Panc1 (cell line): ENCODE measurements around the gene PRR36. TPM values are rescaled to one million over a fixed set of nuclear protein-coding genes. Genes with fewer than 3 reads are reported as not detected.

Experiments used
- ATAC-seq: fragments of 200-7000 bp; cut with Tn5 transposase; 2 replicates; pipeline ENCODE4 v1.9.1; 2020; ENCODE audit warnings: mild to moderate bottlenecking, moderate library complexity
- BruUV-seq: library from RNA; stranded (reverse); fragments of 400-500 nt; replicated peaks from 2 replicates; lab custom pipeline; 2021; lab: Mats Ljungman, UMichigan
- CTCF ChIA-PET: fragments of 300-600 bp; sonication (Branson Sonifier 250); formaldehyde crosslinking; loops from one replicate; lab custom pipeline; 2022; ENCODE audit warnings: antibody characterized with exemption; lab: Charles Lee
- POLR2A ChIA-PET: fragments of 300-600 bp; sonication (Branson Sonifier 250); formaldehyde crosslinking; loops from one replicate; lab custom pipeline; 2022; ENCODE audit warnings: antibody characterized with exemption; lab: Charles Lee
- DNase-seq: peaks from one replicate; pipeline ENCODE4 v3.0.0-alpha.2; 2010; ENCODE audit warnings: low read depth, low spot score
- H3K27ac ChIP-seq: 2 replicates; pipeline ENCODE4 v1.5.1; 2011; ENCODE audit warnings: mild to moderate bottlenecking, low read length, inconsistent platforms
- H3K27me3 ChIP-seq: fragments of 200-500 bp; sonication (Bioruptor generic); 2 replicates; pipeline ENCODE4 v1.6.0; 2014; ENCODE audit warnings: low read length, inconsistent platforms; ENCODE audit not compliant: control insufficient read depth, insufficient read depth
- H3K36me3 ChIP-seq: fragments of 200-500 bp; sonication (Bioruptor generic); 2 replicates; pipeline ENCODE4 v1.5.1; 2014; ENCODE audit warnings: inconsistent platforms, mild to moderate bottlenecking, low read length, moderate library complexity; ENCODE audit not compliant: control insufficient read depth, insufficient read depth
- H3K4me1 ChIP-seq: 2 replicates; pipeline ENCODE4 v1.5.1; 2011; ENCODE audit warnings: inconsistent platforms, mild to moderate bottlenecking, low read length, moderate library complexity; ENCODE audit not compliant: control insufficient read depth, insufficient read depth
- H3K4me3 ChIP-seq, 2 experiments: 2 replicates each; pipeline ENCODE4 v1.5.1; 2011 to 2012; ENCODE audit warnings: low read depth in 2 of 2, low read length in 2 of 2, mild to moderate bottlenecking in 2 of 2, inconsistent platforms in 1 of 2, moderate library complexity in 1 of 2
- H3K9me3 ChIP-seq: fragments of 200-500 bp; sonication (Bioruptor generic); 2 replicates; pipeline ENCODE4 v1.5.1; 2014; ENCODE audit warnings: low read depth, mild to moderate bottlenecking, inconsistent platforms, low read length, moderate library complexity; ENCODE audit not compliant: control insufficient read depth, insufficient read depth
- POLR2AphosphoS5 ChIP-seq: IDR thresholded peaks from 2 replicates; pipeline ENCODE4 v1.6.1; 2012; ENCODE audit warnings: mild to moderate bottlenecking, low read depth, low read length, moderate library complexity
- REST ChIP-seq, 2 experiments: IDR thresholded peaks; 2 replicates each; pipeline ENCODE4 v1.6.1; 2011 to 2012; ENCODE audit warnings: low read depth in 2 of 2, control low read depth in 1 of 2, low read length in 1 of 2, mild to moderate bottlenecking in 1 of 2, moderate library complexity in 1 of 2; ENCODE audit not compliant: insufficient read depth in 1 of 2
- SIN3A ChIP-seq: IDR thresholded peaks from 2 replicates; pipeline ENCODE4 v1.6.1; 2012; ENCODE audit warnings: low read depth, mild to moderate bottlenecking, low read length, moderate library complexity, borderline replicate concordance; ENCODE audit not compliant: insufficient read depth
- TCF7L2 ChIP-seq: IDR thresholded peaks from 2 replicates; pipeline ENCODE4 v1.6.1; 2011; ENCODE audit warnings: mild to moderate bottlenecking, low read depth, low read length, inconsistent platforms
- in situ Hi-C: cut with HindIII; loops from 2 replicates; pipeline ENCODE4 v1.10.0; 2016; ENCODE audit warnings: low sequenced_read_pairs, low pct_unique_long_range_greater_than_20kb
- intact Hi-C: fragments of 100-400 bp; cut with micrococcal nuclease; formaldehyde crosslinking; loops from one replicate; pipeline ENCODE4 v1.10.0; 2022; ENCODE audit not compliant: unreplicated experiment
- total RNA-seq: library from RNA; stranded (reverse); gene quantifications from one replicate; pipeline ENCODE4 v1.2.1, GENCODE V29; 2021; ENCODE audit not compliant: unreplicated experiment

The PRR36 gene
- total RNA-seq, 1 experiment from 2014 or later: 3.7 TPM

DNA sequence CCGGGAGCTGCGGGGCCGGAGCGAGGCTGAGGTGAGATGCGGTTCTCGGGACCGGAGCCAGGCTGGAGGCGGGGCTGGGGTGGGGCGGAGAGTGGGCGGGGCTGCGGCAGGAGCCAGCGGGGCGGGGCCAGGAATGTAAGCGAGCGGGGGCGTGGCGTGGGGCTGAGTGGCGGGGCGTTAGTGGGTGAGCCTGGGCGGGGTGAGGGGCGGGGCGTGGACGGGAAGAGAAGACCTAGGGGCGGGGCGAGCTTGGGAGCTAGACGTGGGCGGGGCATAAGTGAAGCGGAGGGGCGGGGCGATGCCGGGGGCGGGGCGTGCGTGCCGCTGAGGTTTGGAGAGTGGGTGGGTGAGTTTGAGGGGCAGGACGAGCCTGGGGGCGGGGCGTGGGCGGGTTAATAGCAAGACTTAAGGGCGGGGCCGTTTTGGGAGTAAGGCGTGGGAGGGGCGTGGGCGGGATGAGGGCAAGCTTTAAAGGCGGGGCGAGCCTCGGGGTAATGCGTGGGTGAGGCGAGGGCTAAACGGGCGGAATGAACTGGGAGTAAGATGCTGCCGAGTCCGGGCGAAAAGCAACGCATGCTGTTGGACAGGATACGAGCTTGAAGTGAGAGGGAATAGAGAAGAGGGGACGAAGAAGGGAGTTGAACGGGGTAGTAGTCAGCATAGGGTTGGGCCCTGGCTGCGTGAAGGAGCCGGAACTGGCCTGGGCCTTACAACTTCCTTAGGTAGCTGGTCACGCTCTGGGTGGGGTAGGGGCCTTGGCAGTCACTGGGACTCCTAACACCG is 46.5 kb upstream of the PRR36 start:
- BruUV-seq: TSS peak; percentile 97
- Histone ChIP-seq H3K27ac (peak overlapping the region; percentile 94), H3K4me3 (peak overlapping the region; percentile 61 to 65), H3K36me3 (no peaks in the 10 kb centered on the region; the same call in 1 of the 2 replicates), H3K27me3 (no peaks in the 10 kb centered on the region), H3K9me3 (no peaks in the 10 kb centered on the region), H3K4me1 (peaks cover 19% of the 10 kb centered on the region)
- TF ChIP-seq SIN3A: no peak
- TF ChIP-seq POLR2AphosphoS5: peak; percentile 51
- ATAC-seq: peak; percentile 17
- in situ Hi-C loops (no loop called here), intact Hi-C loops (no loop called here)
- ChIA-PET CTCF (interaction anchor here (0.6 to 2.0 kb wide), 6 partner anchors 9 to 203 kb away, joined by 3 to 7 read pairs (median 5); no protein-coding TSS in a partner anchor), POLR2A (interaction anchor here (0.5 to 1.1 kb wide), 5 partner anchors 17 to 730 kb away, joined by 4 to 19 read pairs (median 6); no protein-coding TSS in a partner anchor)
- DNase-seq: no peak

DNA sequence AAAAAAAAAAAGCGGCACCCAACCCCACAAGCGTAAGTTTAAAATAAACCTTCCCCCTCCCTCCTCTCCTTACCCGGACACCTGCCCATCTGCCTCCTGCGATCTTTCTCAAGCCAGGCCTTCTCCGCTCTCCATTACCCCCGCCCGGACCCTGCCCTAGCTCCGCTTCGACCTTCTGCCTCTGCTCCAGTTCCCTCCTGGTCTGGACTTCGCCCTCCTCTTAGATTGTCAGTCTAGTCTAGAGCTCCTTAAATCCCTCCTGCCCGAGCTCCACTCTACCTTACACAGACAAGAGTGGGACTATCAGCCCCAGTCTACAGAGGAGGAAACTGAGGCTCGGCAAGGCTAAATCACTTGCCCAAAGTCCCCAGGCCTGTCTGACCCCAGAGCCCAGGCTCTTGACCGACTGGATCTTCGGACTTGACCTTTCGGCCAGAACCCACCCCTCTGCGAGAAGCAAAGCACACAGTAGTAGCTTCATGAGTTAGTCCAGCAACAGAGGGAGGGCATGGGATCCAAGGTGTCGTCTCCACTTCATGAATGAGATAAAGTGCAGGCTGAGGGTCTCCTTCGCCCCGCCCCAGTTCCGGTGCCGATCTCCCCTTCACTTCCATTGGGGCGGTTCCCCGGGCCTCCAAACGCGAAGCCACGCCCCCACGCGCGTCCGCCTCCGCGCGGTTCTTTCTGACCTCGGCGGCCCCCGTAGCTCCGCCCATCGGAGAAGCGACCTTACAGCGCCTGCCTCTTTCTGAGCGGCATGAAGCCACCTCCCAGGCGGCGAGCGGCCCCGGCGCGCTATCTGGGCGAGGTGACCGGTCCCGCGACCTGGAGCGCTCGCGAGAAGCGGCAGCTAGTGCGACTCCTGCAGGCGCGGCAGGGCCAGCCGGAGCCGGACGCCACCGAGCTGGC is 45.7 kb upstream of the PRR36 start, which contains the start of gene SNAPC2:
TSS of gene SNAPC2 (plus strand) at position 729 of the 909 bp plus-strand sequence. CDS start at position 758, 29 bp downstream.
- intact Hi-C loops (no loop called here), in situ Hi-C loops (no loop called here)
- BruUV-seq: TSS peak; percentile 65
- POLR2A ChIA-PET: interaction anchor here (0.5 to 1.1 kb wide), 4 partner anchors 18 to 731 kb away, joined by 4 to 19 read pairs (median 8); no protein-coding TSS in a partner anchor
- Histone ChIP-seq H3K4me3 (peak within 1 kb of the TSS; percentile 61 to 65), H3K36me3 (no peaks in the 10 kb centered on the region; the same call in 1 of the 2 replicates), H3K27me3 (no peaks in the 10 kb centered on the region), H3K4me1 (peaks cover 20% of the 10 kb centered on the region), H3K27ac (peak within 1 kb of the TSS; percentile 94), H3K9me3 (no peaks in the 10 kb centered on the region)
- ATAC-seq (peak; percentile 62), DNase-seq (no peak)
- CTCF ChIA-PET: interaction anchor here (0.6 to 2.0 kb wide), 5 partner anchors 10 to 203 kb away, joined by 3 to 7 read pairs (median 6); no protein-coding TSS in a partner anchor
- TF ChIP-seq REST (IDR thresholded peaks at IDR 0.05; ENCODE audit: insufficient read depth in 1 of 2, low read depth in 2 of 2, low read length in 1 of 2) (no peak), TCF7L2 (no peak), POLR2AphosphoS5 (peak; percentile 69)
